Measurements from ENCODE around the gene PTPRN2.
"Not testable (repeated sequence)": the region's sequence is repeated elsewhere in the genome, so short reads cannot be mapped to it uniquely, and the experiment has no call there.

Gene PTPRN2

DNA sequence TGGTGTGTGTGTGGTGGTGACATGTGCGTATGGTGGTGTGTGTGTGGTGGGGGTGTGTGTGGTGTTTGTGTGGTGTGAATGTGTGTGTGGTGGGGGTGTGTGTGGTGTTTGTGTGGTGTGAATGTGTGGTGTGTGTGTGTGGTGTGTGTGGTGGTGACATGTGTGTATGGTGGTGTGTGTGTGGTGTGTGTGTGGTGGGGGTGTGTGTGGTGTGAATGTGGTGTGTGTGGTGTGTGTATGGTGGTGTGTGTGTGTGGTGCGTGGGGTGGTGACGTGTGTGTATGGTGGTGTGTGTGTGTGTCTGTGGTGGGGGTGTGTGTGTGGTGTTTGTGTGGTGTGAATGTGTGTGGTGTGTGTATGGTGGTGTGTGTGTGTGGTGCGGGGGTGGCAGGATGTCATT, 797.7 kb downstream of the PTPRN2 start:
- no peak for DNase-seq

DNA sequence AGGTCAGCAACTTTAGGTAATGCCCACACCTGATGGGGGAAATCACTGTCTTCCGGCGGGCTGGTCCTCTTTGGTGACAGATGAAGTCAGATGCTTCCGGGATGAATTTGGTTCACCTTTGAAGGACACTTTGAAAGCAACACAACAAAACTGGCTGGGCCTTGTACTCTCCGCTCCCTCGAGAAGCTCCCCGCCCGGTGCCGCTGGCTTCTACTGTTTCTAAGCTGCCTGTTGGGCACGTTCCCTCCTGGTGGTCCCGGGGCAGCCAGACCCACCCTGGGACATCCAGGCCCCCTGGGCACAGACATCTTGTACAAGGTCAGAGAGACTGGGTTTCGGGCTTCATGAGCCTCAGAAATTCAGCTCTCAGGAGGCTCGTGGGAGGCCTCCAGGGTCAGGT, 798.5 kb downstream of the PTPRN2 start:
- DNase-seq = no peak

DNA sequence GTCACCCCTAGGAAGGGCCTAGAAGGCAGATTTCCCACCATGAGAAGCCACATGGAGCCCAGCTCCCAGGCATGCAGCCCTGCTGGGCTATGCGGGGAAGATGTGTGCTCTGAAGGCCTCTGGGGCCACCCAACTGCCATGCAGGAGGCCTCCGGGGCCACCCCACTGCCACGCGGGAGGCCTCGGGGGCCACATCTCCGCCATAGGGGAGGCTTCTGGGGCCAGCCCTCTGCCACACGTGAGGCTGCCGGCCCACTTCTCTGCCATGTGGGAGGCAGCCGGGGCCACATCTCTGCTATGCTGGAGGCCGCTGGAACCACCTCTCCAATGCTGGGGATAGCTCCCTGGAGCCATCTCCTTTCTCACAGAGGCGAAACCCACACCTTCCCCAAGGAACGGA, 799.0 kb downstream of the PTPRN2 start:
- DNase-seq = no peak

DNA sequence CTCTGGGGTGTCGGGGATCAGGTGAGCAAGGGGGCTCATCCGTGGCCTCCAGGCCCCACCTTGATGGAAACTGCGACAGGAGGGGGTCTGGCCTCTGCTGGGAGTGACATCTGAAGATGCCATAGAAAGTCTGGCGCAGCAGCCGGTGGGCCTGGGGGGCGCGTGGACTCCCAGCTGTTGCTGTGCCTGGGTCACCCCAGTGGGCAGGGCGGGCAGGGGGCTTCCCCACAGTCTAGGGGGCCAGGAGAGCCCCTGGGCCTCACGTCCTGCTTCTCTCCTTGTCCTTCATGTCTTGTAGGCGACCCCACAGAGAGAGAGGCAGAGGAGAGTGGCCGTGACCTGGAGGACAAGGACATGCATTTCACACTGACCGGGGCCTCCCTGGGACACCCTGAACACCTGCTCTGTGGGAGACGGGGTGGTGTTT, 800.3 kb downstream of the PTPRN2 start:
- DNase-seq = no peak

DNA sequence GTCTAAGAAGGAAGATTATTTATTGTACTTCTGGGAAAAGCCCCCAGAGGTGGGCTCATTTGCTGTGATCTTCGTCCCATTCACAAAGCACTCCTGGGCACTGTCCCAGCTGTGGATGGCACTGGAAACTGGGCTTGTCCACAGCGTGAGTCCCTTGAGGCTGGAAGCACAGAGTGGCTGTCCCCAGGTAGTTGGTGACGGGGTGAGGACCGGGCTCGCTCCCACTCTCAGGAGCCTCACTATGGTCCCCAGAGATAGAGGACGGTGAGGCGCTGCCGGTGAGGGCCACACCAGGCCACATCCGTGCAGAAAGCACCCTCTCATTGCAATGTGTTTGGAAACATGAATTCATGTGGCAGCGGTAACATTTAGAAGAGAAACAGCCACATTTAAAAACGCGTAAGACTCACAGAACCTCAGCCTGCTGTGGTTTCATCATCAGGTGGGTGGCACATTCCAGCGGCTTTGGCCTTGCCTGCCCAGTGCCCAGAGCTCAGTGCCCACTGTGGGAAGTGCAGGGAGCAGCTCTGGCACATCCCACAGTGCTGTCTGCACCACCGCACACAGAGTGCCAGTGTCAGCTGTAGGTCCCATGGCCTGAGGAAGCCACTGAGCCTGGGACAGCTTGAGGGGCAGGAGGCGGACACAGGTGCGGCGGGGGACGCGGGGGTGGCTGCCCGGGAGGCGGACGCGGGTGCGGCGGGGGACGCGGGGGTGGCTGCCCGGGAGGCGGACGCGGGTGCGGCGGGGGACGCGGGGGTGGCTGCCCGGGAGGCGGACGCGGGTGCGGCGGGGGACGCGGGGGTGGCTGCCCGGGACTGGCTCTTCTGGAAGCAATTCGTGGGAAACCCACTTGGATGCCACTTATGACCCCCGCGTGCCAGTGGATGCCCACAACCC, 801.0 kb downstream of the PTPRN2 start:
- DNase-seq = no peak

DNA sequence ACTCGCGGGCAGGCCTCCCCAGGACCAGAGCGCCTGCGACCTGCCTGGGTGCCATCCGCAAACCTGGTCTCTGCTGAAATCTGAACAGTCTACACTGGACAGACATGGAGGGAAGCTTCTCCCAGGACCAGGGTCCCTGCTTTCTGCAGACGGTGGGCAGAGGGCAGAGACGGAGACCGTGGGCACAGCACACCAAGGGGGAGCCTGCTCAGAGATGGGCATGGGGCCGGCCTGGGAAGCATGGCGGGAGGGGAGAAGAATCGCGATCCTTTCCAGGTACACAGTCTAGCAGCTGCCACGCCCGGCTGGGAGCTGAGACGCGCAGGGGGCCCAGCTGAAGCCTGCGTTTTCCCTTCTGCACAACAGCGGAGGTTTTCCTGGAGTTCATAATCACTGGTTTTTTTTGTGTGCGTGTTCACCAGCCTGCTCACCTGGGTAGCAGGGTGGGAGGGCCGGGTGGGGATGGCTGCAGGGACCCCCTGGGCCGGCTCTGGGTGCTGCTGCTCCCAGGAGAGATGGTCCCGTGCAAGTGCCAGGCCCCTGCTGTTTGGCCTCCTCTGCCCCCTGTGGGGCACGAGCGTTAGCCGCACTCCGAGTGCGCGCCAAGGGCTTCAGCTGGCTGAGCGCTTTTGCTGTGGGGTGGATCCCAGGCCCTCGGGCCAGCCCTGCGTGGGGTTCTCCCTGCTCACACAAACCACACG, 802.0 kb downstream of the PTPRN2 start:
- DNase-seq = no peak

DNA sequence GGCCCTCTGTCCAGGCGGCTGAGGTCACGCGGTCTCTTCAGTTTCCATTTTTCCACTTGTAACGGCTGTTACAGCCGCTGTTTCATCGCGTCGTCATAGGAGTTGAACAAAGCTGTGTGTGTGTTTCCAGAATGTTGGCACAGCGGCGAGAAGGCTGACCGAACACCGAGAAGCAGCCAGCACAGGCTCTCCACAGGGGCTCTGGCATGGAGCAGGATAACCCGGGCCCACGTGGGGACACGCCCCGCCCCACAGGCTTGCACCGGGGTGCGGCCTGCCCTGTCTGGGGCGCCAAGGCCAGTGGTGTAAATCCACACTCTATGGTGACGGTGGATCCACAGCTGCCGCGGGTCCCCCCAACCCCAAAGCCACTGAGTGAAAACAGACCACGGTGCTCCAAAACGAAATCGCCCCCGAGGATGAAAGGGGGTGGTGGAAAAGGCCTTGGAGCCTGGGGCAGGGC, 802.6 kb downstream of the PTPRN2 start:
- DNase-seq = no peak

DNA sequence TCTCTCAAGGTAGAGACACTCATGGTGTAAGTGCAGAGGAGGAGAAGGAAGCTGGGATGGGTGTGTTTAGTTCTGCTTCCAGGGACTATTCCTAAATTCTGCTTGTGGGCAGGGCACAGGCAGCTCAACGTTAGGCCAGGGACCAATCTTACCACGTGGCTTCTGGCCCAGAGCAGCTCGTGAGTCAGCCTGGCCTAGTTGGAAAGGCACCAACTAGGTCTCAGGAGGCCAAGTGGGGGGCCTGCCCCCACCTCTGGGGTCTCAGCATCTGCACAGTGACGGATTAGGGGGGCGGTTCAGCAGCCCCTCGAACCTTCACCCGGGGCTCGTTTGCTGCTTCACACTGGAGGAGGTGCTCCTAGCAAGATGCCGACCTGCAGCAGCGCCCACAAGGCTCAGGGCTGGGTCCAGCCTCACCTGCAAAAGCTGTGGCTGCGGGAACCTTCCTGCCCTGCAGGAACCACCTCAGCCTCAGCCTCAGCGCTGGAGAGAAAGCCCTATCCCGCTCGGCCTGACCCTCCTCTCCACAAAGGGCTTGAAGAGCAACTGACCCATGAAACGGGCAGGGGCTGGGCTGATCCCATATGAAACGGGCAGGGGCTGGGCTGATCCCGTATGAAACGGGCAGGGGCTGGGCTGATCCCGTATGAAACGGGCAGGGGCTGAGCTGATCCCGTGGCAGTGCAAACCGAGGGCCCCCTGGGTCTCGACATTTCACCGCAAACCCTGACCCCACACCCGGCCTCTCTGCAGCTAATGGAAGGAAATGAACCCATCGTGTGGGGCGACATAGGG, 803.4 kb downstream of the PTPRN2 start:
- no peak for DNase-seq

DNA sequence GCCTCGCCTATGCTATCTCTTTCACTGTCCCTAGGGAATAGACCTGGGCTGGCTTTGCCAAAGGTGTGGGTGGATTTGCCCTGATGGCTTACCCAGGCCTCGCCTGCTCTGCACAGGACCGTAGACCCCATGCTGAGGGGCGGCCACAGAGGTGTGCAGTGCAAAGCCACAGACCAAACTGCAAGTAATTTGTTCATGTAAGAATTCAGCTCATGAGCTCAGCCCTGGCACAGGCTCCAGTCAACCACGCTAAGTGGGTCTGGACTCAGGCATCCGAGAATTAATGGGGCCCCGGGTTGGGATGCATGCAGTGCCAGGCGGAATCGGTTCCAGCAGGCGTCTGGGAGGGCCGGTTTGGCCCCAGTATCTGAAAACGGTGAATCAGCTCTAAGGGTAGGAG, 805.6 kb downstream of the PTPRN2 start:
- DNase-seq = no peak

DNA sequence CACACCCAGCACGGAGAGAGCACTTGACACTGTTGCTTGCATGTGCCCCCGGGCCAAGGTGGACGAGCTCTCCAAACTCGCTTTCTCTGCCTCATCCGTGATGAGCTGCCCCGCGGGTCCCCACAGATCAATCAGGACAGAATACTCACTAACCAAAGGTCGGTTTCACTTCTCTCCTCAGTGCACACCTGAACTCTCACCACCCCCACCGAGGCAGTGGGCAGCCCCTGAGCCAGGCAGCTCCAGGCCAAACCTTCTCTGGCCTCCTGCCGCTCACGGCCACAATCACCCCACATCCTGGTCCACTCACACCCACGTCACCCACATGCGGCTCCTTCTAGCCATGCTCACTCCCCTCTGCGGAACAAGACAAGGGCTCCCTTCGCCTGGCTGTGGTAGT, 806.9 kb downstream of the PTPRN2 start:
- DNase-seq = no peak

DNA sequence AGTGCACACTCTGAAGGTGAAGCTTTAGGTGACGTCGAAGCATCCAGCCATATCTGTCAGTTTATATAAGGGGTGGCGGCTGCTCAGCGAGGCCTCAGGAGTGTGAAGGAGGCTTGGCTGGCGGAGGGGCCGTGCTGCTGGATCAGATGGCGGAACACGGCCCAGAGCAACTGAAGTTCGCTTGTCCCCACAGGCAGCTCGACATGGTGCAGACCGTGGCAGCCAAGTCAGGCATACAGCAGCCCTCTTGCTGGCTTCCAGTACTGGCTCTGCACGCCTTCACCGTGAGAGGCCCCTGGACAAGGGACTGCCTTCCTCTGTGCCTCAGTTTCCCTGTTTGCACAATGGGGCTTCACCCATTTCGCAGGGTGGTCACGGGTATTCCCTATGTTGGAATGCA, 807.3 kb downstream of the PTPRN2 start:
- no peak for DNase-seq

DNA sequence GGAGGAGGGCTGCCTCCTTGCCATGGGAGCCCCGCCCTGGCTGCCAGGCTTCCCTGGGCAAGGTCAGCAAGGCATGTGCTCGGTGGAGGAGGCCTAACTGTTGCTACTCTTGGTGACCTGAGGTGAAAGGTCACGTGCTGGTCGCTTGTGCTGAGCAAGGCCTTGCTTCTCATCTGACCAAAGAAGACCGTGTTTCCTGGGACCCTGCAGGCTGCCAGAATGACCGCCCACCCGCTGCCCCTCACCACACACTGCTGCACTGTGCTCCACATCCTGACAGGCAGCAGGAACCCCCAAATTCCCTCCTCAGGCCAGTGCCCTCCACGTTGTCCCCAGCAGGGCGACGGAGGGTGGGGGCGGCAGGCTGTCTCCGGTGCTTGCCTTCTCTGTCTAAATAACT, 808.4 kb downstream of the PTPRN2 start:
- DNase-seq = no peak

DNA sequence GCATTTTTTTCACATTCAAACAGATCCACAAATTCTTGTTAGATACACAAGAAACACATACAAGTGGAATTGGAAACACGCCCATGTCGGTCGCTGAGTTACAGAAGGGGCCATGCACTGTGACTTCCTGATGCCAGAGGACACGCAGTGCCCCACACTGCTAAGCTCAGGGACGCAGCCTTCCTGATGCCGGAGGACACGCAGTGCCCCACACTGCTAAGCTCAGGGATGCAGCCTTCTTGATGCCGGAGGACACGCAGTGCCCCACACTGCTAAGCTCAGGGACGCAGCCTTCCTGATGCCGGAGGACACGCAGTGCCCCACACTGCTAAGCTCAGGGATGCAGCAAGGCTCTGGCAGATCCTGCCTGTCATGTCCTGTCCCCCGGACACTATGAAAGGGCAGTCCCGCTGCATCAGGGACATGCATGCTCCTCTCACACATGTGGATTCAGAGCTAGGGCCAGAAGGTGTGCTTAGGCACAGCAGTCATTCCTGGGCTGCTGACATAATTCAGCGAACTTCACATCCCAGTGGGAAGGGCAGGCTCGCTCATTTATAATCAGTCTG, 810.3 kb downstream of the PTPRN2 start:
- not testable (repeated sequence) for DNase-seq

DNA sequence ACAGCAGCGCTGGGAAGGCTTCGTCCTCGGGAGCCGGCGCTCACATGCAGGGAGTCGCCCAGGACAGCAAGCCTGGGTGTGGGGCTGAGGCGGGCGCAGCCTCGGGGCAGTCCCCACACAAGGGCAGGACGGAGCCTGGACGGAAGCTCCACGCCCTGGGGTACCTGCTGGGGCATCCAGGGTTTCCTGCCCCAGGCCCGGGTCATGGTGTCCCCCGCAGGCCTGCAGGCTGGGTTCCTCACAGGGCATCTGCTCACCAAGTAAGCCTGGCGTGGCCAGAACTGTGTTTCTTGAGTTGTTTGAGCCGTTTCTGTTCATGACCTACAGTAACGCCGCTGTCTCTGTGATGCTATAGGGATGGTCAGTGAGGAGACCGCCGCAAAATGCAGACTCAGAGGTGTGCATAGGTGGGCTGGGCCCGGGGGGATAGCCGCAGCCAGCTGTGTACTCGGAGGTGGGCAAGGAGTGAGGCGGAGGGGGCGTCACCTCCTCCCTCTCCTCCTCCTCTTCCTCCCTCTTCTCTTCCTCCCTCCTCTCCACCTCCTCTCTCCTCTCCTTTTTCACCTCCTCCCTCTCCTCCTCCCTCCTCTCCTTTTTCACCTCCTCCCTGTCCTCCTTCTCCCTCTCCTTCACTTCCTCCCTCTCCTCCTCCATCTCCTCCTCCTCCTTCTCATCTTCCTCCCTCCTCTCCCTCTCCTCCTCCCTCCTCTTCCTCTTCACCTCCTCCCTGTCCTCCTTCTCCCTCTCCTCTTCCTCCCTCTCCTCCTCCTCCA, 811.9 kb downstream of the PTPRN2 start:
- no peak for DNase-seq

DNA sequence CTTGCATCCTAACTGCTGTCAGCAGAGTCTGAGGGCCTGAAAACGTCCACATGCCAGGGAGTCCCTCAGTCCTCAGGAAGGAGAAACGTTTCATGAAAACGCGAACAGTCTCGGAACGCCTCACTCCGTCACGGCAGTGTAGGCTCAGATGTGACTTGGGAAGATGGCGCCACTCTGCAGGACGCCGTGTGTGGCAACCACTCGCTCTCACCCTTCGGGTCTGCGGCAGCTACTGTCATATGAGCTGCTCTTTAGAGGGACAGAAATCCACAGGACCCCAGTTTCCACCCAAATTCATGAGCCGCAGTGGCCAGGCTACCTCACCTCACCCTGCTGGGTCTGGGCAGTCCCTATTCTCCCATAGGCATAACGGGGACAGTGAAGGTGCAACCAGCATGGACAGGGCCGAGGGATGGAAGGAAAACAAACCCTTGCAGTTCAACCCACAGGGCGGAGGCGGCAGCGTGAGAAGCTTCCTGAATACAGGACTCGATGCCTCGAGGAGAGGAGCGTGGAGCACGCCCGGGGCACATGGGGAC, 812.5 kb downstream of the PTPRN2 start:
- DNase-seq = no peak

DNA sequence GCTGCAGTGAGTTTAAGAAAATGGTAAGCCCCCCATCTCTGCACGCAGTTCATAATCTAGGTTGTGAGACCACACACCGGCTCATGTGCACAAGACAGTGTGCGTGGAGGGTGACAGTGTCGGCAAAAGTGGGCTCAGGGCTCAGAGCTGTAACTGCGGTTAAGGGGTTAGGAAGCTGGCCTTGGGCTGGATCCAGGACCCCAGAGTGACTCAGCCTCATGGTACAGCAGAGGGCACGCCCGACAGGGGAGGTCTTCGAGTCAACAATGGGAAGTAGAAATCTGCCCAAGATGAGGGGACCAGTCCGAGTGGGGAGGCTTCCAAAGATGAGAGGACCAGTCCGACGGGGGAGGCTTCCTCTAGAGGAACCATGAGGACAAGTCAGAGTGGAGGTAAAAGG, 813.1 kb downstream of the PTPRN2 start:
- no peak for DNase-seq

DNA sequence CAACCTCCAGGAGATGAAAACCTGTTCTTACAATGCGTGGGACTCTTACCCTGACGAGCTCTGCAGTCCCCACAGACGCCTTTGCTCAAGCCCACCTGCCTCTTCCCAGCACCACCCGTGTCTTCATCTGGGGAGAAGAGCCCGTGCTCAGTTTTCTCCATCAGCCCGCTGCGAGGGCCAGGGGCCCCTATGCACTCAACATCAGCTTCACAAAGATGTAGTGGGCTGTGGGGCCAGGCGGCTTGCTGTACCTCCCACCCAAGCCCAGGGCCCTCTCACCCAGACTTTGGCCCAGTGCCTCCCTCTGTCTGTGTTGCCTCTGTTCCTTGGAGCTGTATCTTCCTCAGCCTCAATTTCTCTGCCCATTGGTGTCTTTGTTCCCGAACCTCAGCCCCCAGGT, 814.3 kb downstream of the PTPRN2 start:
- no peak for DNase-seq

DNA sequence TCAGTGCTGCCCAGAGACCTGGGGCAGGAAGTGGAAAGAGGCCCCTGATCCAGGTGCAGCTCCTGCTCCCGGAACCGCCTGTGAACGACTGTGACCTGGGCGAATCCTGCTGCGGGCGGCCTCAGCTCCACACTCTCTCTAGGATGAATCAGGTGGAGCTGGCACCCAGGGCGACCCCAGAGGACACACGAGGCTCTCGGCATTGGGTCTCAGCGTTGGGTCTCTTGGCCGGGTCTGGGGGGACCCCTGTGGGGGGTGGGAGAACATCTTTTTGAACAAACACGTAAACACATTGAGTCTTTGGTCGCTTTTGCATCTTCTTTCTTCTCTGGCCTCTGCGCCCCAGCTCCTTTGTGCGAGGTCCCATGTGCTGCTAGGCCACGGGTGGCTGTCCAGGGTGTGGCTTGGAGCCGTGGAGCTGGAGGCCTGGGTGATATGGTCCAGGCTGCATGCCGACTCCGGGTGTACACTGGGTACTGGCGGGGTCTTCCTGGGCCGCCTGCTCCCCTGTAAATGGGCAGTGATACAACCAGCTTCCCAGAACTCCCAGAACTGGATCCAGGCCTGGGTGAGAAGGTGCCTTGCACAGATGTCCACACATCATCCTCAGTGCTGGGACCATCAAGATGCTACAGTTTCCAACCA, 815.0 kb downstream of the PTPRN2 start:
- no peak for DNase-seq

DNA sequence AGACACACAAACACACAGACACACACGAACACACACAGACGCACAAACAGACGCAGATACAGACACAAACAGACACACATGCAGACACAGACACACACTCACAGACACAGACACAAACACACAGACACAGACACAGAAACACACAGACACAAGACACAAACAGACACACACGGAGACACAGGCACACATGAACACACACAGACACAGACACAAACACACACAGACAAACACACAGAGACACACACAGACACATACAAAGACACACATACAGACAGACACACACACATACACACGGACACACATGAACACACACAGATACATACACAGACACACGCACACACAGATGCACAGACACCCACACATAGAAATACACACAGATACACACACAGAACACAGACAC, 815.9 kb downstream of the PTPRN2 start:
- DNase-seq = no peak

DNA sequence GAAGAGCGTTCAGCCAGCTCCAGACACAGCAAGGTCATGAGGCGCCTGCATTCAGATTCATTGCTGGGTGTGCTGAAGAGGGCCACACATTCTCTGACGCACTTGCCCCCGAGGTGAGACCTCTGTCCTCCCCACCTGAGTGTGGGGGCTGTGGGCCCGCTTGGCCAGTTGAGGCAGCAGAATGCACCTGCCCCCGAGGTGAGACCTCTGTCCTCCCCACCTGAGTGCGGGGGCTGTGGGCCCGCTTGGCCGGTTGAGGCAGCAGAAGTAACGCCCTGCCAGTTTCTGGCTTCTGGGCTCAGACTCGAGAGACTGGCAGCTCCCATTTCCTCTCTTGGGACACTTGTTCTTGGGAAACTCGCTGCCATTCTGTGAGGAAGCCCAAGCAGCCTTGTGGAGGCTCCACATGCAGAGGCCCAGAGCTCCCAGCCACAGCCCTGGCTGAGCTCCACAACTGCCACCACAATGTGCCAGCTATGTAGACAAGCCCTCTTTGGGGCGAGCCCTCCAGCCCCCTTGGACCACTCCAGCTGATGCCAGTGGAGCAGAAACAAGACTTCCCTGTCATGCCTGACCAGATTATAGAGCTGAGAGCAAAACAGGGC, 816.8 kb downstream of the PTPRN2 start:
- no peak for DNase-seq
